GM19452 (cell line): Measurements from ENCODE around the gene EYA2.
"Not testable (repeated sequence)": the region's sequence is repeated elsewhere in the genome, so short reads cannot be mapped to it uniquely, and the experiment has no call there.

Experiments used
- ATAC-seq: cut with Tn5 transposase; IDR thresholded peaks from one replicate; pipeline ENCODE4 v1.9.1; 2021; ENCODE audit not compliant: unreplicated experiment

Gene EYA2

DNA sequence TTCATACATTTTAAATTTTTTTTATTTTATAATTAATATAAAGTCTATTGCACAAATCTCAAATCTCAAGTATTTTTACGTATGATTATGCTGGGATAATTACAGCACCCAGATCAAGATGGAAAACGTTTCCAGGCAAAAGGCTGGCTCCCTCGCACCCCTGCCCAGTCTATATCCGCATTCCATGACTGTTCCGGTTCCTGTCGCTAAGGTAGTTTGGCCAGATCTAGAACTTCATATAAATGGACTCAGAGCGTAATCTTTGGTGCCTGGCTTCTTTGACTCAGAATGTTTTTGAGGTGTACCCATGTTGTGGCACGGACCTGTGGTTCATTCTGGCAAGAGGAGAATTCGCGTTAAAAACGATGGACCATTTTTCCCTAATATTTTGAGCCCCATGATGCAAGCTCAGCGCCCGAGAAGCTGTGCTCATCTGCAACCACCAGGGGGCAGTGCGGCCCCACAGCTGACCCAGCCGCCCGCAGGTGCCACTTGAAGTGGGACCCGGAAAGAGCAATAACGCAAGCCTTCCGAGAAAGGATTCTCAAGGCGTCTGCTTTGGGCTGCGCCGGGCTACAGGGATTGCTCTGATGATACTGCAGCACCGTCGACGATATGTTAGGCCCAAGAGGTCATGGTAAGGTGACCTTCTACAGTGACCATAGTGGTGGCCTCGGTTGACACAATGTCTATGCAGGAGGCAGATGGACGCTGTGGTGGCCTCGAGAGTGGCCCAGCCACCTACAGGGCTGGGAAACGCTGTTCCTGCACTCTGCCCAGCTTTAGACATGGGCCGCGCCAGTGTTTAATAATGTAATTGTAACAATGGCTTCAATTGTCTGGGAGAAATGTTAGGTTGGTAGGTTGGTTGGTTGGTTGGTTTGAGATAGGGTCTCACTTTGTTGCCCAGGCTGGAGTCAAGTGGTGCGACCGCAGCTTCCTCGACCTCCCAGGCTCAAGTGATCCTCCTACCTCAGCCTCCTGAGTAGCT, 301.7 kb downstream of the EYA2 start:
- no peak for ATAC-seq

DNA sequence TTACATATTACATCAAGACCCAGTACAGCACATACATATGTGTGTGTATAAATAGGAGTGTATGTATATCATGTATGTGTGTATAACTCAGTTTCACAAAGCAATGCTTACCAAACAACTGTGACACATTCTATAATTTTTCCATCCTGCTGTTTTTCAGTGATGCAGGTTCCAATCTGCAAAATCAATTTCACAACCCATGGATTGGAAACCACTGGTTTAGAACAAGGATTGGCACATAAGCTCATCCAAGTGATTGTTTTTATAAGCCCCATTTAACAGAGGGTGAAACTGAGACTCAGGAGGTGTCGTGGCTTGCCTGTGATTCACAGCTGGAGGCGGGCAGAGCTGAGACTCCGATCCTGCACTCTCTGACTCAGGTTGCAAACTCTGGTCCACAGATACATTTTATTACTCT, 303.6 kb downstream of the EYA2 start:
- ATAC-seq: no peak

DNA sequence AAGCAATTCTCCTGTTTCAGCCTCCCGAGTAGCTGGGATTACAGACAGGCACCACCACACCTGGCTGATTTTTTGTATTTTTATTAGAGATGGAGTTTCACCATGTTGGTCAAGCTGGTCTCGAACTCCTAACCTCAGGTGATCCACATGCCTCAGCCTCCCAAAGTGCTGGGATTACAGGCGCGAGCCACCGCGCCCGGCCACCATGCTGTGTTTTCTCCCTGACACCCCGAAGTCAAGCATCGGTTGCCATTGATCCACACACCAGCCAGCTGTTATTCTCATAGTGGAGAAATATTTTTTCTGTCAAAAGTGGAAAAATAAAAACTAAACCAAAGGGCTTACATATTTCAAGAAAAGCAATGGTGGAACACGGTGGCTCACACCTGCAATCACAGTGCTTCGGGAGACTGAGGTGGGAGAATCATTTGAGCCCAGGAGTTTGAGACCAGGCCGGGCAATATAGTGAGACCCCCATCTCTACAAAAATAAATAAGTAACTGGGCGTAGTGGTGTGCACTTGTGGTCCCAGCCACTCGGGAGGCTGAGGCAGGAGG, 304.4 kb downstream of the EYA2 start:
- no peak for ATAC-seq

DNA sequence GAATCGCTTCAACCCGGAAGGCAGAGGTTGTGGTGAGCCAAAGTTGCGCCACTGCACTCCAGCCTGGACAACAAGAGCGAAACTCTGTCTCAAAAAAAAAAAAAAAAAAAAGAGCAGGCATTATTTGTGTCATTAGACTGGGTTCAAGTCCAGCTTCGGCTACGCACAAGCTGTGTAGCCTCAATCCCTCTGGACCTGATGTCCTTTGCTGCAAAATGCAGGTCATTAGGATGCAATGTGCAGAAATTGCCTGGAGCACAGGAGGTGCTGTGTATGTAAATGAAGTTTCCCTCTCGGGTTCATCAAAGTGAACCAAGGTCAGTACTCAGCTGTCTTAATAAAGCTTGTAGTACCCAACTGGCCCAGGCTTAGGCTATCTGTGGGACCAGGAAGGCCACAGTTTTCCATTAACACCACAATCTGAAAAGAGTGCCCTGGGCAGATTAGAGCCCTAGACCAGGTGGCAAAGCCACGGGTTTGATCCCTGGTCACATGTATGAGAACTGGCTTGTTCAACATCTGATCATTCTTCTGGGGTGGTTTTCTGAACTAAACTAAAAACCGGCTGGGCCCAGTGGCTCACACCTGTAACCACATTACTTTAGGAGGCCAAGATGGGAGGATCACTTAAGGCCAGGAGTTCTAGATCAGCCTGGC, 306.6 kb downstream of the EYA2 start:
- no peak for ATAC-seq

DNA sequence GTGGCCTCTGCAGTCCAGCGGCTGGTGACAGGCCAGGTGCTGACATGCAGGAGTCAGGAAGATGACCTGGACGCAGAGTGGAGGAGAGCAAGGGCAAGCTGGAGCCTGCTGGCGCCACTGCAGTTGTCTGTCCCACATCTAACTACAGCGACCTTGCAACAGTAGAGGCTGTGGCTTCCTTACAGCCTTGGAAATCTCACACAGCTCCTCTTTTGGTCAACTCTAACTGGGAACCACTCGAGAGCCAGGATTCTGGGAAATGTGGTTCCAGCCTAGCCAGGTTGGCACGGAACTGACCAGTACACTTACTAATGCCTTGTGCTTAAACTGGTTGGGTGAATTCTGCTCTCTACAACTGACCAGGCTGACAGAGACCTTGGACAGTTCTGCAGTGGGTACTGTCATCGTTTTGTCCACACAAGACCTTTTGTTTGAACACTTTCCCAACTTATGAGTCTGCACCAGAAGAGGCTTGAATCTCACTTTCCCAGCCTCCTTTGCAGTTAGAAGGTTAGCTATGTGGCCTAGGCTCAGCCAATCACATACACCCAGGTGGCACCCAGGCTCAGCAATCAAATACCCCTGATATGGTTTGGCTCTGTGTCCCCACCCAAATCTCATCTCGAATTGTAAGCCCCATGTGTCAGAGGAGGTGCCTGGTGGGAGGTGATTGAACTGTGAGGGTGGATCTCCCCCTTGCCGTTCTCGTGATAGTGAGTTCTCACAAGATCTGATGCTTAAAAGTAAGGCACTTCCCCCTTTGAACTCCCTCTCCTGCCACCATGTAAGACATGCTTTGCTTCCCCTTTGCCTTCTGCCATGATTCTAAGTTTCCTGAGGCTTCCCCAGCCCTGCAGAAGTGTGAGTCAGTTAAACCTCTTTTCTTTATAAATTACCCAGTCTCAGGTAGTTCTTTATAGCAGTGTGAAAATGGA, 308.4 kb downstream of the EYA2 start:
- ATAC-seq: no peak

DNA sequence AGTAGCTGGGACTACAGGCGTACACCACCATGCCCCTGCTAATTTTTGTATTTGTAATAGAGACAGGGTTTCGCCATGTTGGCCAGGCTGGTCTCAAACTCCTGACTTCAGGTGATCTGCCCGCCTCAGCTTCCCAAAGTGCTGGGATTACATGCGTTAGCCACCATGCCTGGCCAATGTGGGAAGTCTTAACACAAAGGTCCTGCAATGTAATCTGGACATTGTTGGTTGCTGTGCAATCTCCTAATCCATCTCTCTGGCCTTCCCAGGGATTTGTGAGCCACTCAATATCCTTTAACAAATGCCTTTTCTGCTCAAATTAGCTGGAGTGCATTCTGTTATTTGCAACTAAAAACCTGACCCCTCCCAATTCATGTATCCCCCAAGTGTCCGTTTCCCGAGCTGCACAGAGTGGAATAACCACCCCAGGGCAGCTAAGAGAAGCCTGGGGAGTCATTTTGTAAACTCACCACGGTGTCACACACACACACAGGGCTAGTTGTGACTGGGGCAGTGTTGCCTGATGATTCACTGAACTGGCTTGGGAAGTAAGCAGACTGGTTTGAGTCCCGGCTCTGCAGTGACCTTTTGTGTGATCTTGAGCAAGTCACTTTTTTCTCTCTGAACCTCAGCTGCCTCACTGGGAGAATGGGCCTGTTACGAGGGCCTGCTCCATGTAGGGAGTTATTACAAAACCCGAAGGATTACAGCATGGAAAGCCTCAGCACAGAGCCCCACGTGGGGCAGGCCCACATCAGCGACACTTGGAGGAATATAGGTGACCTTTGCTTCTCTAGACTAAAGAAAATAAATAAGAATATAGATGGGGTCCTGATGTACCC, 309.6 kb downstream of the EYA2 start:
- no peak for ATAC-seq

DNA sequence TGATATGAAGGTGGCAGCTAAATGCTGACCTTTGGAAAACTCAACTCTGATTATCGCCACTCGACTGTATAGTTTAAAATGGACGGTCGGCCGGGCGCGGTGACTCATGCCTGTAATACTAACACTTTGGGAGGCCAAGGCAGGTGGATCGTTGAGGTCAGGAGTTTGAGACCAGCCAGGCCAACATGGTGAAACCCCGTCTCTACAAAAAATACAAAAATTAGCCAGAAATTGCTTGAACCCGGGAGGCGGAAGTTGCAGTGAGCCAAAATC, 310.1 kb downstream of the EYA2 start:
- ATAC-seq: not testable (repeated sequence)

DNA sequence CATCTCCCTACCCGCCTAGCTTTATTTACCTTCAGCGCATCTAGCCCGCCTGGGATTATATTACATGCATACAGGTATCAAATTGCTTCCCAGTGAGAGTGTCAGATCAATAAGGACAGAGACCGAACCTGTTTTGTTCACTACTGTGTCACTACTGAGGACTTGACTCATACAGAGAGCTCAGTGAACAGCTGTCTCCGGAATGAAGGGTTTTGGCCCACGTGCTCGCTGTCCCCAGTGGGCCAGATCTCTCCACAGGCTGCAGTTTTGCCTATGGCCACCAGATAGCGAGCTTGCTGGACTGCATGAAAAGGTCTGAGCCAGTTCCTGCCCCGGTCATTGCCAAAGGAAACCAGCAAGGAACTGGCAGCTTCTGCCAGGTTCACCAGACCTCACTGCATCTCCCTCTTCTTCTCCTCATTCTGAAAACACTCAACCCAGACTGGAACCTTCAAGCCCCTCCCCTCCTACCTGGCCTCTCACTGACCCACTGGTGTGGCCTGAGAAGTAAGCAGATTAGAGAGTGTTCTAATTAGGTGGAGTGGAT, 311.0 kb downstream of the EYA2 start:
- no peak for ATAC-seq

DNA sequence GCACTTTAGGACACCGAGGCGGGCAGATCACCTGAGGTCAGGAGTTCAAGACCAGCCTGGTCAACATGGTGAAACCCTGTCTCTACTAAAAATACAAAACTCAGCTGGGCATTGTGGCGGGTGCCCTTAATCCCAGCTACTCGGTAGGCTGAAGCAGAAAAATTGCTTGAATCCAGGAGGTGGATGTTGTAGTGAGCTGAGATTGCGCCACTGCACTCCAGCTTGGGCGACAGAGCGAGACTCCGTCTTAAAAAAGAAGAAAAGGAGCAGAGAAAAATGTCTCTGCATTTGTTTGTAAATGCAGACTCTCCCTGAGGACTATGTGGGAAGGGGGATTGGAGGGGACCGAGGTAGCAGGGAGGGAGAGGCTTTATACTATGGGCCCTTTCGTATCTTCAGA, 311.9 kb downstream of the EYA2 start:
- ATAC-seq: not testable (repeated sequence)

DNA sequence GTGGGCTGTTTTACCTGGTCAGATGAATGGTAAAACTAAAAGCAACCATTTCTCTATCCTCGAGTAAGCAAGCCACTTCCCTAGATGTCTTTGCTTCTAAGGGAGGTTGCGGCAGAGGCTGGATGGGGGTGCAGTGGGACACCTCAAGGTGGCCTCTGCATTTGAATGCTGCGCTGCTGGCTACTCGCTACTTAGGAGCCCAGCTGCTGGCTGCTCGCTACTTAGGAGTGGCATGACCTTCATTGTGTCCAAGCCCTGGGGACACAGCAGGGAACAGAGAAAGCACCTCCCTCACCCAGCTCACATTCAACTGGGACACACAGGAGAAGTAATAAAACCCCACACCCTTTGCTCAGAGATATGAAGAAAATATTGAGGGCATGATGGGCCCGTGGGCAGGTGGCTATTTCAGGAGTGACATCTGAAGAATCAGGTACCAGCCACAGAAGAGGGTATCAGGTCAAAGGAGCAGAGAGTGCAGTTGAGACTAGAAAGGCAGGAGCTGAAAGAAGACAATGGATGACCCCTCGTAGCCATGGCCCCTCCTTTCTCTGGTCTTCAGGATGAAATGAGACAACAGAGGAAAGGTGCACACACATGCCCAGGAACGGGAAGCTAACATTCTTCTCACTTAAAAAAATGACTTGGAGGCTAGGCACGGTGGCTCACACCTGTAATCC, 312.5 kb downstream of the EYA2 start:
- ATAC-seq: no peak

DNA sequence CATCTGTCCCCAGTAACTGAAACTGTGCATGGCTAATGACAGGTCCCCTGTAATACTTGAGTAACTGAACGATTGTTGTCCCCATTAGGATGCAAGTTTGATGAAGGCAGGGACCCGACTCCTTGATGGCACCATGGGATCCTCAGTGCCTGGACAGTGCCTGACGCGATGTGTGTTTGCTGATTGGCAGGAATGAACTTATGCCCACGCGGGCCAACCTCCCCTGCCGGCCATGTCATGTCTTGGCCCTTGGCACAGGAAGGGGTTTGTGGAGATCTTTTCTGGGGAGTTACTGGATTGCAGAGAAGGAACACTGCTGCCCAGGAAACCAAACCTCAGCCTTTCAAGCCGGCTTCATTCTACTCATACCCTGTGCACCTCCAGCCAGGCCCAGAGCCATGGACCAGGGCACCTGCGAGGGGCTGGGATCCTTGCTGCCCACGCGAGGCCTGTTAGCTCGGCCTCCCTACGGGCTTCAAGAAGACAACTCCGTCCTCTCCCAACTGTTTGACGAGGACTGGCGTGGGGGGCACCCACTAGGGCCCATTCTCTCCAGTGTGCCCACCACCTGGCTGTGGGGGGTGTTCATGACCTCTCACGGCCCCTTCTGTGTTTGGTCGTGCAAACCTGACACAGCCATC, 314.0 kb downstream of the EYA2 start:
- ATAC-seq: no peak

DNA sequence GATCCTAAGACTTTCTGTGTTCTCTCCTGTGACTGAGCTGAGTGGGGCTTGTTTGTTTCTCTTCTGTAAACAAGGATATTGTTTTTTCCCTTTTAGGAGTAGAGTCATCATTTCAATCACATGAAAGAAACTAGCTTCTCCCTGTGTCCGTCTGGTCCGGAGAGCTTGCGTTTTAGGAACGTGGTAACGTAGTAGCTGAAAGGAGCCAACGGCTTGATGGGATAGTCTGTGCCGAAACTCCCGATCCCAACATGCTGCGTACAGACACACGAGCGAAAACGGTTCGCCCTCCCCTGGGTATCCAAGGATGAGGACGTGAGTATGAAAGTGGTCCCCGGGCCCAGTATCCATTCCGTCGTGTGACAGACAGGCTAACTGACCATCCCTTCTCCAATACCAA, 315.3 kb downstream of the EYA2 start:
- no peak for ATAC-seq

DNA sequence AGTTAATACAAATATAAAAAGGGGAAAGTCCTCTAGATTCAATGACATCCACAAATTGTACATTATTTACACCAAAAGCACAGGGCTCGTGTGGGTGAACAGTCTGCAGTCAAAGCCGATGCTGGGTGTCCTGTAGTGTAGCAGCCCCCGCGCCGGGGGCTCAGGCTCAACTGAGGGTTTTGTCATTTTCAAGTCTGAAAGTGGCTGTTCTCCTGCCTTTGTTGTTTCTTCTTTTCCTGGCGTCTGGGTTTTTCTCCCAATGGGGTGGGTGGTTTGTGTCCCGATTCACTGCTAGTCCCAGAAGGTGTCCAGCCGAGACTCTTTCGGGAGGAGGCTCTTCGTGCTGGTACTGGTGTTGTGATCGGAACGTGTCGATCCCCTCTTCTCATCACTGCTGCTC, 315.8 kb downstream of the EYA2 start:
- no peak for ATAC-seq

DNA sequence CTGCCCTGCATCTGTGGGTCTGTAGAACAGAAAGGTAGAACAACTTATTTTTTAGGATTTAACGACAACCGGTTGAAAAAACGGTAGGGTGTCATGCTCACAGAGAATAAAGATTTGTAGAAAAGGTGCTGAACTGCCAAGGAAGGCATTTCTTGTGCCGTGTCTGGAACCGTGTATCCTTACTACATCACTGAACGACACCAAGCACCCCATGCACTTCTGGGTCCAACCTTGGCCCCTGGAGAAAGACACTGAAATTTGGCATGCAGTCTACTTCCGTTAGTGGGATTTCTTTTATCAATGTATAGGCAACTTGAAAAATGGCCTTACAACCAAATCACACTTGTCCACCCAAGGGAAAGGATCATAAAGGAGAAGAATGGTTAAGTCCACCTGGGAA, 316.4 kb downstream of the EYA2 start:
- ATAC-seq: no peak

DNA sequence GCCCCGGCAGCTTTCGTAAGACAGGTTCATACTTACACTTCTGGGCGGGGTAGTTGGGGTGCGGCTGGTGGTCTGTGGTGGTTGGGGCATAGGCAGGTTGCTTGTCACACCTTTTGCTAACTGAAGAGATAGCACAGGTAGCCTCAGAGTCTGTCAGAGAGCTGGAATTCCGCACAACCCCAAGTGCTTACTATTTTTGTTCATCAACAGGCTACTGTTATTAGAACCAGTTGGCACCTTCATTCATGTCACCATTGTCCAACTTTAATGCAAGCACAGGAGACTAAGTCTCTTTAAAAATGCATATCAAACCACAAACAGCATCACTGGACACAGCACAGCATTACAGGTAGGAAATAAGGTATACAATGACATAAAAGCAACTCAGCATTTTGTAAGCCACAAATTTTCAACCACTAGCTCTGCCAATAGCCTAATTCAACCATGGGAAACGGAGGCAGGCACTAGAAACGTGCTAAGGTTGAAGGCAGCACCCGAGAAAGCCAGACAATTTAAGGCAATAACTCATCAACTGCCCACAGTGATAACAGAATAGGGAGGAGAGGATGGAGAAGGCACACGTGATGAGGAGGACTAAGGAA, 318.1 kb downstream of the EYA2 start:
- ATAC-seq: no peak

DNA sequence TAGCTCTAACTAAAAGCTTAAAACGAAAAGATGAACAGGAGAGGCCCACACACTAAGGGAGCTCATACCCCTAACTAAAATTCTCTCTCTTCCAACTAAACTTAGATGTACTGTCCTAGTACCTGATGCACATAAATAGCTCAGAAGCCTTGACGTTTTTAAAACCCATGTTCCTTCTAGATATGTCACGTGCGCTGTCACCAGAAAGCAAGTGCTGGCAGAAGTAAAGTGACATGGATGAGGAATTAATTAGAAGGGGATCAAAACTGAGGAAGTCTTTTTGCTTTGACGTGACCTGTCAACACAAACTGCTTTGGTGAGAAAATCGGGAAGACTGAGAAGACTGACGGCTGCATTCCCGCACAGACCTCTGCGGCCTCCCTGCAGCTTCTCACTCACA, 319.3 kb downstream of the EYA2 start:
- no peak for ATAC-seq

DNA sequence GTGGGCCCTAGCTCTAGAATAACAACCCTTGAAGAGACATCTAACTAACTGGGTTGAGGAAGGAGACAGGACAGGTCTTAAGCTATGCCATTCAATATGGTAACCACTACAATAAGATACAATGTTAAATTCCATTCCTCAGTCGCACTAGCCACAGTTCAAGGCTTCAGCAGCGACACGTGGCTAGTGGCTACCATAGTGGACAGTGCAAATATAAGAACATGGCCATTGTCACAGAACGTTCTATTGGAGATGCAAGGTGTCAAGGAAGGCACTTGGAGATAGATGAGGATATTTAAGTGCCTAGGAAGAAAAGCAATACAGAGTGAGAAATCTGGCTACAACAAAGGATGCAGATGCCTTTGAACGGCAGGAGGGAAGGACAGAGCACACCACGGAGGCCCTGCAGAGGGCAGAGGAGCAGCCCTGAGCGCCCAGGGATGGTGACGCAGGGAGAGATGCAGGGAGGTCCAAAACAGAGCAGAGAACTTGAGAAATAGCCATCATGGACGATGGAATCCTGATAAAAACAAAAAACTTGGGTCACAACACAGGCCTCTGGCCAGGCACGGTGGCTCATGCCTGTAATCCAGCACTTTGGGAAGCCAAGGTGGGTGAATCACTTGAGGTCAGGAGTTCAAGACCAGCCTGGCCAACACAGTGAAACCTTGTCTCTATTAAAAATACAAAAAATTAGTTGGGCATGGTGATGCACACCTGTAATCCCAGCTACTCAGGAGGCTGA, 321.2 kb downstream of the EYA2 start:
- no peak for ATAC-seq
